ENCODE results near the gene VASH1. TPM values are rescaled to one million over a fixed set of nuclear protein-coding genes. Genes with fewer than 3 reads are reported as not detected.

VASH1 gene
- total RNA-seq, 4 donors from 2014 or later, result 3.6 to 23.4 (median 16.4) TPM

Other genes with a start within 250 kb of the VASH1 start
- 10 to 100 TPM in 2 of 4 donors, 1 to 10 TPM in 2; 4.1 to 24.4 (median 10.5) TPM for gene ANGEL1, start 51.4 kb downstream of the VASH1 start, total RNA-seq
- gene LRRC74A, start 64.9 kb downstream of the VASH1 start, total RNA-seq, result not detected